ENCODE results near the gene C1orf21.

Gene C1orf21

DNA sequence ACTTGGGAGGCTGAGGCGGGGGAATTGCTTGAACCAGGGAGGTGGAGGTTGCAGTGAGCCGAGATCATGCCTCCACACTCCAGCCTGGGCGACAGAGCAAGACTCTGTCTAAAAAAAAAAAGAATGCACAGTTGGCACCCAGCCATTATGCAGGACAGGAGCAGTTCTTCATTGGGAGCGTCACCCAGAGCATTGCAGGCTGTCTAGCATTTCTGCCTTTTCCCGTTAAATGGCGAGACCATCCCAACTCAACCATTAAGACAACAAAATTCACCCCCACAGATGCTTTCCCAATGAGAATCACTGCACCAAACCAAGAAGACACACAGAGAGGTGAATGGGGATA, 262.0 kb downstream of the C1orf21 start:
- in situ Hi-C loops (cut with HindIII; ENCODE audit: low sequenced_read_pairs), result no loop called here
- no peak for DNase-seq (ENCODE audit: low read depth, low spot score)
- TF ChIP-seq, protein P1, sequence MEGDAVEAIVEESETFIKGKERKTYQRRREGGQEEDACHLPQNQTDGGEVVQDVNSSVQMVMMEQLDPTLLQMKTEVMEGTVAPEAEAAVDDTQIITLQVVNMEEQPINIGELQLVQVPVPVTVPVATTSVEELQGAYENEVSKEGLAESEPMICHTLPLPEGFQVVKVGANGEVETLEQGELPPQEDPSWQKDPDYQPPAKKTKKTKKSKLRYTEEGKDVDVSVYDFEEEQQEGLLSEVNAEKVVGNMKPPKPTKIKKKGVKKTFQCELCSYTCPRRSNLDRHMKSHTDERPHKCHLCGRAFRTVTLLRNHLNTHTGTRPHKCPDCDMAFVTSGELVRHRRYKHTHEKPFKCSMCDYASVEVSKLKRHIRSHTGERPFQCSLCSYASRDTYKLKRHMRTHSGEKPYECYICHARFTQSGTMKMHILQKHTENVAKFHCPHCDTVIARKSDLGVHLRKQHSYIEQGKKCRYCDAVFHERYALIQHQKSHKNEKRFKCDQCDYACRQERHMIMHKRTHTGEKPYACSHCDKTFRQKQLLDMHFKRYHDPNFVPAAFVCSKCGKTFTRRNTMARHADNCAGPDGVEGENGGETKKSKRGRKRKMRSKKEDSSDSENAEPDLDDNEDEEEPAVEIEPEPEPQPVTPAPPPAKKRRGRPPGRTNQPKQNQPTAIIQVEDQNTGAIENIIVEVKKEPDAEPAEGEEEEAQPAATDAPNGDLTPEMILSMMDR (IDR thresholded peaks at IDR 0.05; ENCODE audit: low read depth, low read length), result no peak
- no peak overlapping the region for H3K4me3 ChIP-seq (ENCODE audit: low read depth, low read length)

DNA sequence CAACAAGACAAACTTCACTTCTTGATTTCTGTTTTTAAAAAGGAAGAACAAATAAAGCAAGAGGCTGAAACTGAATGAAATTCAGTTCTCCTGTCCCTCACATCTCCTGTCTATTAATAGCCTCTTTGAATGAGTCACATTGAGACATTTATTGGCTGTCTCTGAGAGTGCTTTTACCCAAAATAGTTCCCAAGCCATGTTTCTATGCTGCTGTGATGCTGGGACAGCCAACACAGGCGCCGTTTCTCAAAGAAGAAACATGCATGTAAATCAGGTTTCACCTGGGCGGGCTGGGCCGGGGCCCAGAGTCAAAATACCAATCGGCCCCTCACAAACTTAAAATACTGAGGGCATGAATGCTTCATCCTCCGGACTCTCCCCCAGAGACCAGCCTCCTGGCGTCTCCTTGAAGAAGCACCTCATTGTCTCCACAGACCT, 262.6 kb downstream of the C1orf21 start:
- in situ Hi-C loops (cut with HindIII; ENCODE audit: low sequenced_read_pairs), result no loop called here
- TF ChIP-seq, protein P1 (IDR thresholded peaks at IDR 0.05; ENCODE audit: low read depth, low read length), result no peak
- no peak overlapping the region for H3K4me3 ChIP-seq (ENCODE audit: low read depth, low read length)
- DNase-seq (ENCODE audit: low read depth, low spot score), result no peak

DNA sequence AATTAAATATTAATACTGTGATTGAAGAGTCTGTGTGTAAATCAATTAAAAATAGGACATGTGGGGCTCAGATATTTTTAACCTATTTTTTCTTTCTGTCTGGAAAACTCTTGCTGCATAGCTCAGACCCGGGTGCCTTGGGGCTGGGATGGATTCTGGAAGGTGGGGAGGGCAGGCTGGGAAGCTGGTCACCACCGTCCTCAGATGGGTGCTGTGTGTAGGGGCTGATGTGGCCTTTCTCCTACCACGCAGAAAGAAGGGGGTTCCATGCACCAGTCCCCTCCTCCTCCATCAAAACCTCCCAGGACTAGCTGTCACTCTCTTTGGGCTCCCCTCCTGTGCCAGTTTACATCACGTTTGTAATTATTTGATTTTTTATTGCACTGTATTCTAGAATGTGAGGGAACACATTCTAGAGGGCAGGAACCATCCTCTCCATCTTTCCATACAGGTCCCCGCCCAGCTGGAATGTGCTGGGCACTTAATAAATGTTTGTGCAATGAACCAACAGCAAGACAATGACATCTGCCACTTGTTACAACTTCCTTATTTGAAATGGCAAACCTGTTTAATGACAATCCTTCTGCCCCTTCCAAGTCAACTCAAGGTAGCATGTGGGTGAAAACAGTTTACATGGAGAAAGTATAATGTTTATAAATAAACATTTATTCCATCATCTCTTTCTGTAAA, 263.5 kb downstream of the C1orf21 start:
- DNase-seq (ENCODE audit: low read depth, low spot score), result no peak
- no peak overlapping the region for H3K4me3 ChIP-seq (ENCODE audit: low read depth, low read length)
- in situ Hi-C loops (cut with HindIII; ENCODE audit: low sequenced_read_pairs), result no loop called here
- TF ChIP-seq, protein P1 (IDR thresholded peaks at IDR 0.05; ENCODE audit: low read depth, low read length), result no peak

DNA sequence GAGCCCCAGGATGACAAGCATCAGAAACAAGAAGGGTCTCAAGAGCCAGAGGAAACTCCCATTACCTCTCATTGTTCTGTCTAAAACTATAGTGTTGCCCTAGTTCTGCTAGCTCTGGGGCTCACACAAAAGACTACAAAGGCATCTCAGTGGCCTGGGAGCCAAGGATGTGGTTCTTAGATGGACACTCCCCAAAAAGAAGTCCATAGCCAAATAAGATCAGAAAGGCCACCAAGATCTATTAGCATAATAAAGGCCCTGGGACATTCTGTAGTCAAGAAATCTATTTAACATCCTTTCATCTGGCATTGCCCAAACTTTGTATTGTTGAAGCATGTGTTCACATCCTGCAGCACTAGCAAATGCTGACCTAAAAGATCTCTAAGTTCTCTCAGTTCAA, 268.4 kb downstream of the C1orf21 start:
- in situ Hi-C loops (cut with HindIII; ENCODE audit: low sequenced_read_pairs), result no loop called here
- no peak overlapping the region for H3K4me3 ChIP-seq (ENCODE audit: low read depth, low read length)
- TF ChIP-seq, protein P1 (IDR thresholded peaks at IDR 0.05; ENCODE audit: low read depth, low read length), result no peak
- no peak for DNase-seq (ENCODE audit: low read depth, low spot score)

DNA sequence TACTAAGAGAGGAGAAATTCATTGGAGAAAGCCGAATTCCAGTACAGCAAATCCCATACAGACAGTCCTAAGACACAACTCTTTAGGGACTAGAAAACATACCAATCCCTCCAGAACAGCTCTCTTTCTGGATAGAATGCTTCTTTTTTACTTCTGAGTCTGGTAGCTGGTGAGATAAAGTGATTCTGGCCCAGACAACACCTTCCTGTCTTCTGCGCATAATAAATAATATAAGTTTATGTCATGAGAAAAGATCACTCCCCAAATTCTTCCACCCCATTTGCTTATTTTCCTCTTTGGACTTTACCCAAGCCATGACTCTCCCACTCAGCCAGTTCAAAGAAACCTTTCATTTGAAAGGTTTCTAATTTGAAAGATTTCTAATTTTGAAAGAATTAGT, 269.4 kb downstream of the C1orf21 start:
- TF ChIP-seq, protein P1 (IDR thresholded peaks at IDR 0.05; ENCODE audit: low read depth, low read length), result no peak
- no peak for DNase-seq (ENCODE audit: low read depth, low spot score)
- no peak overlapping the region for H3K4me3 ChIP-seq (ENCODE audit: low read depth, low read length)
- in situ Hi-C loops (cut with HindIII; ENCODE audit: low sequenced_read_pairs), result no loop called here

DNA sequence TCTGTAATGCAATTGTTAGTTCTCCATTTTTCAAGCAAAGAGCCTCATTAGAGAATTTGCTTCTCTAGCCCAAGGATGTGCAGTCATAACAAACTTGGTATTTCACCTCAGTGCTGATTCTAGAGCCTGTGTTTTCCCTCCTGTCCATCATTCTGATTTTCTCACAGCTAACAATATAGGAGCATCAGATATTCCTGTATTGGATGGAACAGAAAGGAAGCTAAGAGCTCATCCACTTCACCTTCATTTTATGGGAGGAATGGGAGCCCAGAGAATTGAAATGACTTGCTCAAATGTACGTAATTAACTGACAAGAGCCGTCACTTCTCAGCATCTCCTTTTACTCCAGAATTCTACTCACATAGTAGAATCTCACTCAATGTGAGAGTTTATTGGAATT, 271.2 kb downstream of the C1orf21 start:
- TF ChIP-seq, protein P1 (IDR thresholded peaks at IDR 0.05; ENCODE audit: low read depth, low read length), result no peak
- H3K4me3 ChIP-seq (ENCODE audit: low read depth, low read length), result no peak overlapping the region
- no peak for DNase-seq (ENCODE audit: low read depth, low spot score)
- in situ Hi-C loops (cut with HindIII; ENCODE audit: low sequenced_read_pairs), result no loop called here

Measured in astrocyte of the spinal cord (primary cell).